Activated T-cell treated with anti-CD3 and anti-CD28 coated beads for 24 hours (primary cell): ENCODE results near the gene ESD.
A peak's percentile ranks its signal among the peaks of the same experiment; 100 is the strongest.
"Not testable (repeated sequence)": the region's sequence is repeated elsewhere in the genome, so short reads cannot be mapped to it uniquely, and the experiment has no call there.

Source experiments
- DNase-seq: peaks from one replicate; pipeline ENCODE4 v3.0.0-alpha.2; 2020; ENCODE audit warnings: low read depth

ESD gene

DNA sequence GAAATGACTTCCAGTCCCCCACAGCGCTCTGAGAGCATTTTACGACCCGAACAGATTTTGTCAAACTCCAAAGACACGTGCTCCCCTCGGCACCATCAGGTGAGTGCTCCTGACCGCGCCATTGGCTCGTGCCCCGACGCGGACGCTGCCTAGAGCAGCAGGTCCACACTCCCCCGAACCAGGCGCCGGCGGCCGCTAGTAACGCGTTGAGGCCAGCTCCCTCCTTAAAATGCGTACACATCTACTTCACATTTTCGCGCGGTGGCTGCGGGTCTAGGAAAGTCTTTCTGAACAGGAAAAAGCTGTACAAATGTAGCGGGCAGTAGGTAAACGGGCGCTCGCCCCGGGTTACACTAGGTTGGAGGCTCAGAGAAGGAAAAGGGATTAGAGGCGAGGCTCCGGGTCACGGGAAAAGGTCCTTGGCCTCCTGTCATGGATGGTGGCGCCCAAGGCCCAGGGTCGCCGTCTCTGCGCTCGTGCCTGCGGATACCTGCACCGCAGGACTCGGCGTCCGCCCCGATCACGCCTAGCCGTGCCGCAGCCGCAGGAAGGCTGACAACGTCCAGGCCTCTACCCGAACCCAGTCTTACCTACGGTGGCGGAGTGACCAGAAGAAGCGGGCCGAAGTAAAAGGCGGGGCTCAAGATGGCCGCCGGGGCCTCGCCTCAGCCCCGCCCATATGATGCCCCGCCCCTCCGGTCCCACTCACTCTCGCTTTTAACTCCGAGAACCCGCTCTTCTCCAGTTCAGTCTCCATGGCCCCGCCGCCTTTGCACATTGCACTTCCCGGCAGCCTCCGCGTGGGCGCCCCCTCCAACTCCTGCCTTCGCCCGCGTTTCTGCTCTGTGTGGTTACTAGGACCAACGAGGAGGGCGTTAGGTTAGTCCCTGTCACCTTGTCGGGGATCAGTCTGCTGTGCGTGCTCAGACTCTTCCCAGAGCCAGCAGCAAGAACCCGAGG, at the start of gene ESD:
Gene ESD (minus strand): TSS at position 647 of the 960 bp plus-strand sequence. CDS start 5,748 bp downstream, outside the sequence.
- peak; percentile 89 for DNase-seq

GRCh38 chr13:46846726-46847125, 49.8 kb upstream of the ESD start:
- DNase-seq, result no peak

DNA sequence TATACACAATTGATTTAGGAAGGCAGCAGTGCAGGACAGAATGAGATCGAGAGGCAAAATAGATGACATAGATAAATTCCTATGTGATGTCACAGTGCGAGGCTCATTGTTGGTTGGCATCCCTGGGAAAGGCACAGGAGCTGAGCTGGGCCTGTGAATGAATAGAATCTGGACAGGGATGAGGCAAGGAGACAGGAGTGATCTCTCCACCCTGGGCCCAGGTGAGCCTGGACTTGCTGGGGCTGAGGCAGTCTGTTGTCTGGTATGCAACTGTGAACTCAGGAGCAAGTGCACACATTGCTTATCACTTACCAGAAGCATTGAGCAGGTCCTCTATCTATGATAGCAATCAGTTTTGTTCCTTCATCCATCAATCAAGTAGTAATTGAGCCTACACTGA, 48.2 kb upstream of the ESD start:
- no peak for DNase-seq

- no peak for DNase-seq
These were observed 47.5 kb upstream of the ESD start for GRCh38 chr13:46844431-46844830.

DNA sequence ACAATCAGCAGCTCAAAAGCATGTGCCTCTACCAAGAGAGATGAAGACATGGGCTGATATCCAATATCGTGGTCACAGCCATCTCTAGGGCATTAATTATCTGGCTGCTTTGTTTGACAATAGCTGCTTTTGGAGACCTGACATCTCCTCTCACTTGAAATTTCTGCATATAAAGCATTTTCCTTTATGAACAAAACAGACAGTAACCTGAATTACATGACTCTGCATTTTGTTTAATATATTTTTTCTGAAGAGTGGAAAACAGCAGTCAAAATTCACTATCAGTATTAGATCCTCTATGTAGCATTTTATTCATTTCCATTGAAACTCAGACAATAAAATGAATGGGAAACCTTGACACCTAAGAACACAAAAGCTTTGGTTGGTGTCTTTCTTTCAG, 42.4 kb upstream of the ESD start:
- no peak for DNase-seq

DNA sequence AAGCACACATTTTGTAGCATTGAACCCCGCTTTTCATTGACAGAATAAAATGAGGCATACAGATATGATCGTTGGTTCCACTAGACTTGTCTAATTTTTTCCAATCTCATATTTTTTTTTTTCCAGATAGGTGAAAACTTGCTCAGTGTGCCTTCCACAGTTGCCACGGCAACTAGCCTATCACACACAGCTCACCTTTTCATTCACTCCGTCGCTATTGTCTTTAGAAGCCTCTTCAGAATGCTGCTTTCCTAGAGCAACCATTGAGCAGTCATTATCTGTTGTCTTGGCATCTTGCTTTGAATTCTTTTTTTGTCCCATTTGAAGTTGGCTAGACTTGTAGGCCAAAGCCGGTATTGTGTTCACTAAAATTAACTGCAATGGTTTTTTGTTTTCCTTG, 37.7 kb upstream of the ESD start:
- DNase-seq, result no peak

DNA sequence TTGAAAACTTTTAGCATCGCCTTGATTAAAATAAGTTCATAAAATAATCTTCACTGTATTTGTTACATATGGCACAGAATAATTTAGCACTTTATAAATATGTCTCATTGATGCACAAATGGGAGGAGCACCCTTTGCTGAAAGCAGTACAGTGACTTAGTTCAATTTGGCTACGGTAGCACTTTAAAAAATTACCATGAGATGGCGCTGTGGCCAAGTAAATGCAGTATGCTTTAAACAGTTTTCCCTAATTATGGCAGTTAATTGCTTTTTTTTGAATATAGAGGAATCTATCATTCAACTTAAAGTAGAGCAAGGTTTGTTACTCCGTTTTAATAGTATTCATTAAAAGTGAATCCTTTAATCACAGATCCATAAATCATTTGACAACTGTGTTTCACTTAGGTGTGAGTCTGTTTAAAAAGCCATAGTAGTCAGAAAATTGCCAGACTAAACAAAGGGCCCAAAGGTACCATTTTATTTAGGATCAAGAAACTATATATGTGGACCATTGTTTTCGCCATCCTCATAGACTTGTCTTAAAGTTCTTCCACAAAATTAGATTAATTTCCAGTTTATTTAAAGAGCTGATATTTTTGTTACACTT, 34.7 kb upstream of the ESD start:
- DNase-seq, result peak; percentile 13

GRCh38 chr13:46830405-46831005, 33.5 kb upstream of the ESD start:
- DNase-seq, result no peak

DNA sequence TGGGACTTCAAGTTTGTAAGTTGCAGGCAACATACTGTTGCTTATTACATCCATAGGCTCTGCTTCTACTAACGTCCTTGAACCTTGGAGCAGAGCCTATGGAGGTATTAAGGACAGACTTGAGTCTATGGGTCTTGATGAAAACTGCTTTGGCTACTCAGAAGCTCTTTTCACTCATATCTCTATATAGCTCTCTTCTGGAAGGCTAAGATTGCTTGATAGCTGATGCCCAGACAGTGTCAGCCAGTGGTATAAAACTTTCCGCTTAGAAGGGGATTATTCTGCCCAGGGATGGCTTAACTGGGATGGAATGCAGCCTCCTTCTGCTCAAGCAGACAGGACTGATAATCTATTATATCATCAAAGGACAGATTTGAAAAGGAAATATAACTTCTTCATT, 25.6 kb upstream of the ESD start:
- no peak for DNase-seq

- no peak for DNase-seq
These were observed 21.0 kb upstream of the ESD start for GRCh38 chr13:46817838-46818476.

DNA sequence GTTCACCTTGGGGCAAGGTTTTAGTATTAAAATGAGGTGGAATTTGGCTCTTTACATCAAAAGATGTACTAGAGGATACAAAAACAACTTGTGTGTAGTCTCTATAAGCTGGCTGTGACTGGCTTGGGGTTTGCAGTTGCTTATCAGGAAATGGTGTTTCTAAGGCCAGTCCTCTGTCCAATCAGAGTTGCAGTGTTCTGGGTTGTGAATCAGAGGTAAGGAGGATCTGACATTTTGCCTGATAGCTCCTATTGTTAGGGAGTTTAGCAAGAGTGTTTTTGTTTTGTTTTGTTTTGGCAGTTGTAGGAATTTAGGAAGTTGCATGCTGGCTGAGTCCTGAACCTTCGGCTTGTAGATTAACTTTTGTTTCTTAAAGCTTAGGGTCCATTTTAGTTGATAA, 20.1 kb upstream of the ESD start:
- no peak for DNase-seq

DNA sequence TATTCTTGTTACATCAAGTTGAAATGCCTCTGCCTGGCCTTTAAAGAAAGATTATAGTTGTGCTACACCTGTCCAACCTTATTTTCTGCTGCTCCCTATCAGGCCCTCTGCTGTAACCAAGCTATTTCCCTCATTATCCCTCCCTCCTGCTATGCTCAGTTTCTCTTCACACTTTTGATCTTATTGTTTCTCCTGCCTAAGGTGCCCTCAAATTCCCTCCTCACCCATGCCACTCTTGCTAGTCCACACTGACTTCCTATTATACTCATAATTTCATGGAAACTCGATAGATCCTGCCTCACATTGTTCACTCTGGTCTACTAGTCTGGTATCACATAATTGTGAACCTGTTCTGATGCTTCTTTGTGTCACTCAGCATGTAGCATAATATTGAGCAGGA, 19.4 kb upstream of the ESD start:
- no peak for DNase-seq

DNA sequence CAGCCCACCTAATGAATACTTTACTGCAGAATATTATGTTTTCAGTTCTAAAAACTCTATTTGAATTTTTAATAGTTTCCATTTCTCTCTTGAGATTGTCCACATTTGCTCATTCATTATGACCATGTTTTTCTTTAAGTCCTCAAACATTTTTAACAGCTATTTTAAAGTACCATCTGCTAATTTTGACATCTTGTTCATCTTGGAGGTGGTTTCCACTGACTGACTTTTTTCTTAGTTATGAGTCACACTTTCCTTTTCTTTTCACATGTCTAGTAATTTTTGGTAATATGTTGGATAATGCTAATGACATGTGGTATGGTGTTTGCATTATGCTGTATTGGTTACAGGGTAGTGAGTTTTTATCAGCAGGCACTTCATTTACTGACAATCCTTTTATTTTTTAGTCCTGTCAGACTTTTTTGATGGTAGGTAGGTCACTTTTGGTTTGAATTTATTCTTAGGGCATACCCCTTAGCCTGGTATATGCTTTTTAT, 15.4 kb upstream of the ESD start:
- no peak for DNase-seq

DNA sequence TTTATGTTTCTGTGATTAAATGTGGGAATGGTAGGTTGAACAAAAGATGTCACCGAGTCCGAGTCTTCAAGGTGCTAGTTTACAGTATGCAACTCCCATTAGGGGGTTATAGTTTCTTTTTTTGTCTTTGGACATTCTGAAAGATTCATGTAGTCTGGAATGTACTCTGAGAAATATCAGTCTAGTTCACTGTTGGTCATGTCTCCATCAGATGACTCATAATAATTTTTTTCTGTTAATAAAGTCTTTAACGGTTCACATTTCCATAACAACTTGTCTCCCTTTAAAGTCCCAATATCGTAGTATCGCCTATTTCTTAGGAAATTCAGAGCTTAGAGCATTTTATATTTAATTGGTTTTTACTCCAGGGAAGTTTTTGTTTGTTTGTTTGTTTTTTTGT, 13.5 kb upstream of the ESD start:
- DNase-seq, result no peak

DNA sequence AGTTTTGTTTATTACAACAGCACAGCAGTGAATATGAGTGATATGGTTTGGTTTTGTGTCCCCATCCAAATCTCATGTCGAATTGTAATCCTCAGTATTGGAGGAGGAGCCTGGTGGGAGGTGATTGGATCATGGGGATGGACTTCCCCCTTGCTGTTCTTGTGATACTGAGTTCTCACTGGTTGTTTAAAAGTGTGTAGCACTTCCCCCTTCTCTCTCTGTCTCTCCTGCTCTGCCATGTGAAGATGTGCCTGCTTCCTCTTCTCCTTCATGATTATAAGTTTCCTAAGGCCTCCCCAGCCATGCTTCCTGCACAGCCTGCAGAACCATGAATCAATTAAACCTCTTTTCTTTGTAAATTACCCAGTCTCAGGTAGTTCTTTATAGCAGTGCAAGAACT, 8.0 kb upstream of the ESD start:
- not testable (repeated sequence) for DNase-seq

- DNase-seq, result no peak
These were observed 7.4 kb upstream of the ESD start for GRCh38 chr13:46804391-46804815.

GRCh38 chr13:46803586-46803985, 6.6 kb upstream of the ESD start:
- no peak for DNase-seq

DNA sequence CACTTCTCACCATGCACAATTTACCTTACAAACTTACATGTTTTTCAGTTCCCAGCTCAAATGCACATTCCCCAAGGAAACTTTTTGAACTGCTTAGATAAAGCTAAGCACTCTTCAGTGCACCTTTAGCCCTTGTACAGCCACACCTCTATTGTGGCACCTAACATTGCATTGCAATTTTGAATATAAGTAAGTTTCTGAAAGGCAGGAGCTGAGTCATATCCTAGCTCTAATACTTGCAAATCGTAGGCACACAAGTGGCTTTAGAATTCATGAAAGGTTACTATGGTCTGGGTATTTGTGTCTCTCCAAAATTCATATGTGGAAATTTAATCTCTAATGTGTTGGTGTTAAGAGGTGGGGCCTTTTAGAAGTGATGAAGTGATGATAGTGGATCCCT, 4.9 kb upstream of the ESD start:
- no peak for DNase-seq

- no peak for DNase-seq
These were observed 2.2 kb upstream of the ESD start for GRCh38 chr13:46799139-46799538.

- no peak for DNase-seq
These were observed 708 bp upstream of the ESD start for GRCh38 chr13:46797501-46798237.

DNA sequence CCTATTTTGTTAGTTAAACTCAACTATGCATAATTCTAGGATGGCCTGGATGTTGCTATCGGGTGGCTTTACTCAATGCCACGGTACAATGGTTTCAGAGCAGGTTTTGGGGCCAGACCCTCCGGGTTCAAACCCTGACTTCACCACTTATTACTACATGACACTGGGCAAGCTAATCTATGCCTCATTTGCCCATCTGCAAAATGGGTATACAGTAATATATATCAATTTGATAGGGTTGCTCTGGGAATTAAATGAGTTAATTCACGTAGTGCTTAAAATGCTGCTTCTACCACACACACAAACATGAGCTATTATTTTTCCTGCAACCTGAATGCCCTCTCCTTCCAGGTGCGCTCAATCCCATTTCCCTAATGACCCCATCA, 839 bp downstream of the ESD start:
- DNase-seq, result no peak

GRCh38 chr13:46795321-46795720, 1.6 kb downstream of the ESD start:
- DNase-seq, result no peak
